Measurements from ENCODE around the gene SLCO6A1. TPM values are rescaled to one million over a fixed set of nuclear protein-coding genes. Genes with fewer than 3 reads are reported as not detected.

The SLCO6A1 gene, protein sequence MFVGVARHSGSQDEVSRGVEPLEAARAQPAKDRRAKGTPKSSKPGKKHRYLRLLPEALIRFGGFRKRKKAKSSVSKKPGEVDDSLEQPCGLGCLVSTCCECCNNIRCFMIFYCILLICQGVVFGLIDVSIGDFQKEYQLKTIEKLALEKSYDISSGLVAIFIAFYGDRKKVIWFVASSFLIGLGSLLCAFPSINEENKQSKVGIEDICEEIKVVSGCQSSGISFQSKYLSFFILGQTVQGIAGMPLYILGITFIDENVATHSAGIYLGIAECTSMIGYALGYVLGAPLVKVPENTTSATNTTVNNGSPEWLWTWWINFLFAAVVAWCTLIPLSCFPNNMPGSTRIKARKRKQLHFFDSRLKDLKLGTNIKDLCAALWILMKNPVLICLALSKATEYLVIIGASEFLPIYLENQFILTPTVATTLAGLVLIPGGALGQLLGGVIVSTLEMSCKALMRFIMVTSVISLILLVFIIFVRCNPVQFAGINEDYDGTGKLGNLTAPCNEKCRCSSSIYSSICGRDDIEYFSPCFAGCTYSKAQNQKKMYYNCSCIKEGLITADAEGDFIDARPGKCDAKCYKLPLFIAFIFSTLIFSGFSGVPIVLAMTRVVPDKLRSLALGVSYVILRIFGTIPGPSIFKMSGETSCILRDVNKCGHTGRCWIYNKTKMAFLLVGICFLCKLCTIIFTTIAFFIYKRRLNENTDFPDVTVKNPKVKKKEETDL
- not detected for total RNA-seq

DNA sequence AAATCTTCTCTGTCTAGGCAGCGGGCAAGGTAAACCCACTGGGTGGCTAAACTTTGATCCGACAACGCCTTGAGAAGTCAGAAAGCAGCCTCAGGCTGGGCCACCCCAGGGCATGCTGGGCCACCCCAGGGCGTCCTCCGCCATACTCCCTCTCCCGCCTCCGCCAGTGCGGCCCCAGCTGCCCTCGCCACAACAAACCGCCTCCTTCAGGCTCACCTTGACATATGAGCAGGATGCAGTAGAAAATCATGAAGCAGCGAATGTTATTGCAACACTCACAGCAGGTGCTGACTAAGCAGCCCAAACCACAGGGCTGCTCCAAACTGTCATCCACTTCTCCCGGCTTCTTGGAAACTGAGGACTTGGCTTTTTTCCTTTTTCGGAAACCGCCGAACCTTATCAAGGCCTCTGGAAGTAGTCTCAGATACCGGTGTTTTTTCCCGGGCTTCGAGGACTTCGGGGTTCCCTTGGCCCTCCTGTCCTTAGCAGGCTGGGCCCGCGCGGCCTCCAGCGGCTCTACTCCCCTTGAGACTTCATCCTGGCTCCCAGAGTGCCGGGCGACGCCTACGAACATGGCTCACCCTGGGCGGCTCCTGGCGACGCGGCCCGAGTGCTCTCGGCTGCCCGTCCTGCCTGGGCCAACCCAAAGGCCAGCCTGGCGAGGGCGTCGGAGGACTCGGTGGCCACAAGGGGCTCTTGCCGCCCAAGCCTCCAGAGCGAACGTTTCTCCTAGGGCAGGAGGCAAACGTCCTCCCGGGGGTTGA lies at the start of gene SLCO6A1:
Gene SLCO6A1, minus strand, starts transcription at position 731 of the 764 bp plus-strand sequence. Its CDS starts 157 bp downstream, at position 574.
- Histone ChIP-seq H3K36me3 (no peaks in the 10 kb centered on the region), H3K9me3 (no peaks in the 10 kb centered on the region), H3K27me3 (no peaks in the 10 kb centered on the region), H3K4me3 (no peak within 1 kb of the TSS), H3K27ac (no peak within 1 kb of the TSS), H3K4me1 (no peaks in the 10 kb centered on the region)
- in situ Hi-C loops (cut with MboI; ENCODE audit: low sequenced_read_pairs in 4 of 4) = no loop called here
- intact Hi-C loops (cut with DNase I; ENCODE audit: low total_unique reads) = no loop called here
- no peak for DNase-seq
- no peak for ATAC-seq
- TF ChIP-seq POLR2A (IDR thresholded peaks at IDR 0.05) = no peak
- TF ChIP-seq, protein P1, sequence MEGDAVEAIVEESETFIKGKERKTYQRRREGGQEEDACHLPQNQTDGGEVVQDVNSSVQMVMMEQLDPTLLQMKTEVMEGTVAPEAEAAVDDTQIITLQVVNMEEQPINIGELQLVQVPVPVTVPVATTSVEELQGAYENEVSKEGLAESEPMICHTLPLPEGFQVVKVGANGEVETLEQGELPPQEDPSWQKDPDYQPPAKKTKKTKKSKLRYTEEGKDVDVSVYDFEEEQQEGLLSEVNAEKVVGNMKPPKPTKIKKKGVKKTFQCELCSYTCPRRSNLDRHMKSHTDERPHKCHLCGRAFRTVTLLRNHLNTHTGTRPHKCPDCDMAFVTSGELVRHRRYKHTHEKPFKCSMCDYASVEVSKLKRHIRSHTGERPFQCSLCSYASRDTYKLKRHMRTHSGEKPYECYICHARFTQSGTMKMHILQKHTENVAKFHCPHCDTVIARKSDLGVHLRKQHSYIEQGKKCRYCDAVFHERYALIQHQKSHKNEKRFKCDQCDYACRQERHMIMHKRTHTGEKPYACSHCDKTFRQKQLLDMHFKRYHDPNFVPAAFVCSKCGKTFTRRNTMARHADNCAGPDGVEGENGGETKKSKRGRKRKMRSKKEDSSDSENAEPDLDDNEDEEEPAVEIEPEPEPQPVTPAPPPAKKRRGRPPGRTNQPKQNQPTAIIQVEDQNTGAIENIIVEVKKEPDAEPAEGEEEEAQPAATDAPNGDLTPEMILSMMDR (IDR thresholded peaks at IDR 0.05 in 4 of 5, conservative IDR thresholded peaks at IDR 0.05 in 1 of 5) = no peak

DNA sequence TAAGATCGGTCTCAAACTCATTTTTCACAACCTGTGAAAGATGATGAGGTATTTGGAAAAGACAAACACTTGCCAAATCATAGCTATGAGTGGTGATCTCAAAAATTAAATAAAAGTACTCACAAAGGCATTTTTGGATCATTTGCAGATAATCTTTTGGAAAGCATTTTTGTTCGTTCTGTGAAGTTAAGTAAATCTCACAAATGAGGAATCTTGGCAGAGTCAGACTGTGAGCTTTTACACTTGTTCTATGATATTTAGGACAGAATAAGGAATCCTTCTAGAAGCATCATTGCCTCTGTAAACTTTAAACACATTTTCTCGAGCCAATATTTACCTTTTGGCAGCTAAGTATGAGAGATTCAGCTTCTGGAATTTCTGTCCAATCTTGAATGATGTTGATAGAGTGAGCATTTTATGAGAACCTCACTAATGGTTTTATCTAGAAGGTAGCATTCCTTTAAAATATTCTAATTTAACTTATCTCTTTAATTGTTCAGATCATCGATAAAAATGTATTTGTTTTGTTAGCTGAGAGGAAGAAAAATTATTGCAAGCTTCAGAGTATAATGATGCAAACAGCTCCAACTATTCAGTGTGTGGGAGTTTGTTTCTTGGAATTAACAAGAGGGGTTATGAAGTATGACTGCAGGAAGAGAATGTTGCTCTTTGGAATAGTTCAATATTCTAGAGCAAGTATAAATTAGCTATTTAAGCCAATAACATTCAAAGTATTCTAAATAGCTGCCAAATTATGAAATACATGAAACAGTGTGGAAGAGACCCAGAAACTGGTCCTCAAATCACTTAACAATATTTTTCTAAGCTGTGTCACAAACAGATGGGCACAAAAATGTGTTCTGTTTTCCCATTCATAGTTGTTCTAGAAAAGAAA lies 48.6 kb upstream of the SLCO6A1 start:
- TF ChIP-seq, protein P1 (IDR thresholded peaks at IDR 0.05 in 4 of 5, conservative IDR thresholded peaks at IDR 0.05 in 1 of 5) = no peak
- TF ChIP-seq POLR2A (IDR thresholded peaks at IDR 0.05) = no peak
- H3K36me3 ChIP-seq = no peaks in the 10 kb centered on the region
- no peak for DNase-seq
- intact Hi-C loops (cut with DNase I; ENCODE audit: low total_unique reads) = no loop called here
- no peak overlapping the region for H3K27ac ChIP-seq
- H3K9me3 ChIP-seq = no peaks in the 10 kb centered on the region
- ATAC-seq = peak in 1 of 2 donors; percentile 36
- in situ Hi-C loops (cut with MboI; ENCODE audit: low sequenced_read_pairs in 4 of 4) = no loop called here
- no peak overlapping the region for H3K4me3 ChIP-seq
- no peaks in the 10 kb centered on the region for H3K27me3 ChIP-seq
- H3K4me1 ChIP-seq = no peaks in the 10 kb centered on the region

DNA sequence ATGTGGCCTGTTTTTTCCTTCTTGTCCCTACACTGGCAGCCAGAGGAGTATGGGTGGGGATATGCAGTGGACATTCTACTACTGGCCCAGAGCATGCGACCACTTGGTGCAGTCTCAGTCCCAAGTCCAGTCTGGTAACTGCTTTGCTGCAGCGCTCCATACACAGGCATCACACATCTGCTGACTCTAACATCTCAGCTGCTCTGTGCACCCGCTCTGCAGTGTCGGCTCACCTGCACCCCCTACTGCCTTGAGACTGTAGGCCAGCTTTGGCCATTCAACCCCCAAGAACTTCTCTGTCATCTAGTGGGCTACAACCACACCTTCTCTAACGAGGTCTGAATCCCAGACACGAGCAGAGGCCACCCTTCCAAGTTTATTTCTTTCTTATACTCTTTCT lies 46.4 kb upstream of the SLCO6A1 start:
- no peaks in the 10 kb centered on the region for H3K36me3 ChIP-seq
- TF ChIP-seq POLR2A (IDR thresholded peaks at IDR 0.05) = no peak
- TF ChIP-seq, protein P1 (IDR thresholded peaks at IDR 0.05 in 4 of 5, conservative IDR thresholded peaks at IDR 0.05 in 1 of 5) = no peak
- no peak overlapping the region for H3K4me3 ChIP-seq
- intact Hi-C loops (cut with DNase I; ENCODE audit: low total_unique reads) = no loop called here
- no peaks in the 10 kb centered on the region for H3K9me3 ChIP-seq
- no peak for DNase-seq
- in situ Hi-C loops (cut with MboI; ENCODE audit: low sequenced_read_pairs in 4 of 4) = no loop called here
- no peaks in the 10 kb centered on the region for H3K4me1 ChIP-seq
- ATAC-seq = no peak
- H3K27ac ChIP-seq = no peak overlapping the region
- H3K27me3 ChIP-seq = no peaks in the 10 kb centered on the region

DNA sequence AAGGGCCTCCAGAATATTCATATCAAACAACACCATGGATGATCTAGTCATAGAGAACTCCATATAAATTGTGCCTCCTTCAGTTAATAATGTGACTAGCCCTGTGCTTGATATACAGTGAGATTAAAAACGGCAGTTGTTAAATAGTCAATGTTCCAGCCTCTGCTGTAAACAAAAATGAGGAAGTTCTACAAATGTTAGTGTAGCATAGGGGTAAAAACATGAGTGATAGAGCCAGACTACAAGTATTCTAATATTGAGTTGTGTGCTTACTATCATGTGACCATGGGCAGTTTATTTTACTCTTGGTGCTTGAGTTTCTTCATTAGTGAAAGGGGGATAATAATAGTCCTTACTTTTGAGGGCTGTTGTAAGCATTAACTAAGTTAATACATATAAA lies 43.3 kb upstream of the SLCO6A1 start:
- in situ Hi-C loops (cut with MboI; ENCODE audit: low sequenced_read_pairs in 4 of 4) = no loop called here

More for the DNA sequence above, 43.3 kb upstream of the SLCO6A1 start:
- Histone ChIP-seq H3K36me3 (no peaks in the 10 kb centered on the region), H3K4me3 (no peak overlapping the region), H3K4me1 (no peaks in the 10 kb centered on the region), H3K27ac (no peak overlapping the region), H3K27me3 (no peaks in the 10 kb centered on the region), H3K9me3 (no peaks in the 10 kb centered on the region)
- intact Hi-C loops (cut with DNase I; ENCODE audit: low total_unique reads) = no loop called here
- no peak for ATAC-seq
- TF ChIP-seq, protein P1 (IDR thresholded peaks at IDR 0.05 in 4 of 5, conservative IDR thresholded peaks at IDR 0.05 in 1 of 5) = no peak
- TF ChIP-seq POLR2A (IDR thresholded peaks at IDR 0.05) = no peak
- DNase-seq = no peak

Data from gastrocnemius medialis (tissue), 4 donors.